Mesodermal cell (in vitro differentiated cells): ENCODE results near the gene KIR3DL1.
"Not testable (repeated sequence)": the region's sequence is repeated elsewhere in the genome, so short reads cannot be mapped to it uniquely, and the experiment has no call there.

Source experiments
- H3K27ac ChIP-seq: 2 replicates; pipeline ENCODE4 v1.7.0; 2013; ENCODE audit warnings: mild to moderate bottlenecking, low read depth, low read length, moderate library complexity; ENCODE audit not compliant: severe bottlenecking
- H3K36me3 ChIP-seq: 2 replicates; pipeline ENCODE4 v1.7.1; 2013; ENCODE audit warnings: mild to moderate bottlenecking, low read length, moderate library complexity; ENCODE audit not compliant: control insufficient read depth, insufficient read depth
- H3K4me1 ChIP-seq: one replicate; pipeline ENCODE4 v1.7.1; 2013; ENCODE audit warnings: mild to moderate bottlenecking, low read length; ENCODE audit not compliant: insufficient read depth, control insufficient read depth, poor library complexity, severe bottlenecking
- H3K4me3 ChIP-seq: 2 replicates; pipeline ENCODE4 v1.7.0; 2013; ENCODE audit warnings: low read length, control low read depth, mild to moderate bottlenecking; ENCODE audit not compliant: insufficient read depth, poor library complexity, severe bottlenecking; ENCODE audit errors: extremely low read depth
- H3K9me3 ChIP-seq: 2 replicates; pipeline ENCODE4 v1.7.1; 2013; ENCODE audit warnings: mild to moderate bottlenecking, low read length, moderate library complexity; ENCODE audit not compliant: control insufficient read depth
- WGBS, 2 experiments: methylation state at CpG; one replicate each; pipeline ENCODE4 v1.1.5; 2013; ENCODE audit warnings: missing lambda C conversion rate in 2 of 2; ENCODE audit not compliant: insufficient coverage in 2 of 2; 5-methylcytosine and 5-hydroxymethylcytosine counted together

The KIR3DL1 gene

DNA sequence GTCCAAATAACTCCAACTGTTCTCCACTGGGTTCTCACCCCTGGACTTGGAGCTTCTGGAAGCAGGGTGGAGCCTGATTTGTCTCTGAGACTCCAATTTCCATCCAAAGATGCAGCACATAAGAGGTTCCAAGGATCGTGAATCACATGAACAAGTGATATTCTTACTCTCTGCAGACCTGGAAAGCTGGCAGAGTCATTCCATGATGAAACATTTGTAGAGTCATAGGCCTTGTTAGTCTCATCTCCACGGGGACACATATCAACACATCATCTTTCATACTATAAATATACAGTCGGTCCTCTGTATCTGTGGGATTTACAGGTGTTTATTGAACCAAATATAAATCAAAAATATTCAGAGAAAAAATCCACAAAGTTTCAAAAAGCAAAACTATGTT is 1.7 kb upstream of the KIR3DL1 start:
- not testable (repeated sequence) for H3K4me3 ChIP-seq, H3K4me1 ChIP-seq, H3K27ac ChIP-seq, H3K36me3 ChIP-seq
- peaks cover 67% of the 10 kb centered on the region for H3K9me3 ChIP-seq
- WGBS, 2 experiments: no CpG with 5 or more reads among the region's 3 CpGs

DNA sequence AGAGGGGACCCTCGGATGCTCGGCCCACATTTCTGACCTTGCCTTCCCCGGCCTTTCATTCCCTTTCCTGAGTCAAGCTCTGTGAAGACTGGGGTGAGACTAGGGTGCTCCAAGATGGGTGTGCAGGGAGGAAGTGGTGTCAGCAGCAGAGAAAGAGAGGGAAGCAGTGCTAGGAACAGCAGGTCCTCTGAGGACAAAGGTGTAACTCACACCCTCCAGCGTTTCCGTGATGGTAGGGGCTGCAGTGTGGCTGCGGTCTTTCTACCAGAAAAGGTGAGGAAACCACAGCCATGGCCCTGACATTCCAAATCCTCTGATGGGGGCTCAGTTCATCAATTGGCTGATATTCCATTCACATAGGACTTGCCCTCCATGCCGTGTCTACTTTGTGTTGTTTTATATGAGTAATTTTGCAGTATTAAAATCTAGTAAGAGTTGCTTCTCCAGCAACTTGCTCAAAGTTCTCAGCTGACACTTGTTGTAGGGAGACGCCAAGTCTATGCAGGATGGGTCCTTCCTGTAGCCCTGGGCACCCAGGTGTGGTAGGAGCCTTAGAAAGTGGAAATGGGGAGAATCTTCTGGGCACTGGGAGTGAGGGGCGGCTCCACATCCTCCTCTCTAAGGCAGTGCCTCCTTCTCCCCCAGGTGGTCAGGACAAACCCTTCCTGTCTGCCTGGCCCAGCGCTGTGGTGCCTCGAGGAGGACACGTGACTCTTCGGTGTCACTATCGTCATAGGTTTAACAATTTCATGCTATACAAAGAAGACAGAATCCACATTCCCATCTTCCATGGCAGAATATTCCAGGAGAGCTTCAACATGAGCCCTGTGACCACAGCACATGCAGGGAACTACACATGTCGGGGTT is 1.6 kb downstream of the KIR3DL1 start:
- Histone ChIP-seq H3K4me1 (no peaks in the 10 kb centered on the region), H3K36me3 (no peaks in the 10 kb centered on the region), H3K27ac (no peak overlapping the region), H3K4me3 (no peak overlapping the region), H3K9me3 (peaks cover 42% of the 10 kb centered on the region)
- WGBS, 2 experiments: 79 to 80% methylated on average over 7 to 11 of the region's 15 CpGs

DNA sequence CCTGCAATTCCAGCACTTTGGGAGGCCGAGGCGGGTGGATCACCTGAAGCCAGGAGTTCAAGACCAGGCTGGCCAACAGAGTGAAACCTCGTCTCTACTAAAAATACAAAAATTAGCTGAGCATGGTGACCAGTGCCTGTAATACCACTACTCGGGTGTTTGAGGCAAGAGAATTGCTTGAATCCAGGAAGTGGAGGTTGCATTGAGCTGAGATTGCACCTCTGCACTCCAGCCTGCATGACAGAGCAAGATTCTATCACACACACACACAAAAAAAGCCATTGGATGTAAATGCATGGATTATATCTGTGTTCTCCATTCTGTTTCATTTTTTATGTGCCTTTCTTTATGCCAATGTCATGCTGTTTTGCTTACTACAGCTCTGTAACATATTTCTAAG is 8.1 kb downstream of the KIR3DL1 start:
- H3K9me3 ChIP-seq: not testable (repeated sequence)

DNA sequence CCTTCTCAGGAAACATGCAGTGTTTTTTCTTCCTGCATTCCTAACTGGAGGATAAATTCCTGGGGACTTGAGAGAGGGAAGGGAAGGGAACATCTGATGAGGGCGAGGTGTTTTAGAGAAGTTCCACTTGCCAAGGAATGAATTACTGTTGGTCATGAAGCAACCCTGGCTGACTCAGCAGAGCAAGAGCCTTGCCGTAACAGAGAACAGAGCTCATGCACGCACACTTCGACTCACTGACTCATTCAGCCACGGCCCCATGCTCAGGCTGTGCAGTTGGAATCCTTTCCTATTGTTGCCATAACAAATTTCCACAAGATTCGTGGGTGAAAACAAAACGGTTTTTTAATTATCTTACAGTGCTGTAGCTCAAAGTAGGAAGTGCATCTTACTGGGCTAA is 9.1 kb downstream of the KIR3DL1 start:
- not testable (repeated sequence) for H3K36me3 ChIP-seq, H3K27ac ChIP-seq, H3K4me1 ChIP-seq, H3K4me3 ChIP-seq, H3K9me3 ChIP-seq
- WGBS, 2 experiments: 55 to 68% methylated on average over 4 of the region's 7 CpGs

More for the DNA sequence above, 8.1 kb downstream of the KIR3DL1 start:
- not testable (repeated sequence) for H3K4me1 ChIP-seq, H3K27ac ChIP-seq, H3K4me3 ChIP-seq, H3K36me3 ChIP-seq
- 50% methylated on average over 1 to 2 of the region's 4 CpGs for WGBS, 2 experiments

DNA sequence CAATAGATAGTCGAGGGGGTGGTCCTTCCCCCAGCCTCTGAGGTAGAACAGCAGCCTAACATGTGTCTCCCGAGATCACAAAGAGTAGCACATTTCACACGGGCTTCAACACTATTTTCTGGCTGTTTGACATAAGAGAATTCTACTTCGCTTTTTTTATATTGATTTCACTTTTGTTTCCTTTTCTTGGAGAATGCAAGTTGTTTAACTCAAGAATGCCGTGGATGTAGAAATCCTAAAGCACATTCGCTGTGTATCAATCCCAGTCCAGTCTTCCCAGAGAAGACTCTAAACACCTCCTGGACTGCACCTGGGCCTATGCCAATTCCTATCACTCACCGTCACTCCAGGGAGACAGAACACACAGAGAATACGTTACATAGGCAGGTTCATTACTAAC is 11.8 kb downstream of the KIR3DL1 start:
- WGBS, 2 experiments: 55 to 85% methylated on average over 2 to 5 of the region's 8 CpGs
- not testable (repeated sequence) for H3K4me3 ChIP-seq, H3K27ac ChIP-seq, H3K36me3 ChIP-seq, H3K4me1 ChIP-seq, H3K9me3 ChIP-seq

DNA sequence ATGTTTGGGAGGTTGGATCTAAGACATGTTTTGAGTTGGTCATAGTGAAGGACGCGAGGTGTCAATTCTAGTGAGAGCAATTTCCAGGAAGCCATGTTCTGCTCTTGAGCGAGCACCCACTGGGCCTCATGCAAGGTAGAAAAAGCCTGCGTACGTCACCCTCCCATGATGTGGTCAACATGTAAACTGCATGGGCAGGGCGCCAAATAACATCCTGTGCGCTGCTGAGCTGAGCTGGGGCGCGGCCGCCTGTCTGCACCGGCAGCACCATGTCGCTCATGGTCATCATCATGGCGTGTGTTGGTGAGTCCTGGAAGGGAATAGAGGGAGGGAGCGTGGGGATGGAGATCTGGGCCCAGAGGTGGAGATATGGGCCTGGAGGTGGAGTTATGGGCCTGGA is 16.2 kb downstream of the KIR3DL1 start, which contains the start of gene KIR2DS4:
KIR2DS4 (plus strand) TSS at position 181 of the 400 bp plus-strand sequence.
- H3K4me1 ChIP-seq, H3K27ac ChIP-seq, H3K4me3 ChIP-seq, H3K36me3 ChIP-seq: not testable (repeated sequence)
- 83 to 94% methylated on average over 11 to 14 of the region's 14 CpGs for WGBS, 2 experiments
- H3K9me3 ChIP-seq: peaks cover 21% of the 10 kb centered on the region

DNA sequence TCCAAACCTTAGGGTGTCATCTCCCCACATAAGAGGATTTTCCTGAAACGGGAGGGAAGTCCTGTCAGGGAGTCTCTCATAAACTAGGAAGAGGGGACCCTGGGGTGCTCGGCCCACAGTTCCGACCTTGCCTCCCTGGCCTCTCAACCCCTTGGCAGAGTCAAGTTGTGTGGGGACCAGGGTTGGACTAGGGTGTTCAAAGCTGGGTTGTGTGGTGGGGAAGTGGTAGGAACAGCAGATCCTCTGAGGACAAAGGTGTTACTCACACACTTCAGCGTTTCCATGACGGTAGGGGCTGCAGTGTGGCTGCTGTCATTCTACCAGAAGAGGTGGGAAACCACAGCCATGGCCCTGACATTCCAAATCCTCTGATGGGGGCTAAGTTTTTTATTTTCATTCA is 18.9 kb downstream of the KIR3DL1 start:
- H3K9me3 ChIP-seq: peaks cover 21% of the 10 kb centered on the region
- H3K36me3 ChIP-seq, H3K27ac ChIP-seq, H3K4me3 ChIP-seq, H3K4me1 ChIP-seq: not testable (repeated sequence)
- 69 to 100% methylated on average over 2 to 3 of the region's 5 CpGs for WGBS, 2 experiments

DNA sequence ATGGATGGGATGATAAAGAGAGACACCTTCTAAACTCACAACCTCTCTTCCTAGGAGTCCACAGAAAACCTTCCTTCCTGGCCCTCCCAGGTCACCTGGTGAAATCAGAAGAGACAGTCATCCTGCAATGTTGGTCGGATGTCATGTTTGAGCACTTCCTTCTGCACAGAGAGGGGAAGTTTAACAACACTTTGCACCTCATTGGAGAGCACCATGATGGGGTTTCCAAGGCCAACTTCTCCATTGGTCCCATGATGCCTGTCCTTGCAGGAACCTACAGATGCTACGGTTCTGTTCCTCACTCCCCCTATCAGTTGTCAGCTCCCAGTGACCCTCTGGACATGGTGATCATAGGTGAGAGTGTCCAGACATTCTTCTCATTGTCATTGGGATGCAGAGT is 21.3 kb downstream of the KIR3DL1 start:
- H3K36me3 ChIP-seq, H3K4me1 ChIP-seq, H3K27ac ChIP-seq, H3K4me3 ChIP-seq: not testable (repeated sequence)
- 30 to 33% methylated on average over 1 to 2 of the region's 2 CpGs for WGBS, 2 experiments
- peaks cover 17% of the 10 kb centered on the region for H3K9me3 ChIP-seq

DNA sequence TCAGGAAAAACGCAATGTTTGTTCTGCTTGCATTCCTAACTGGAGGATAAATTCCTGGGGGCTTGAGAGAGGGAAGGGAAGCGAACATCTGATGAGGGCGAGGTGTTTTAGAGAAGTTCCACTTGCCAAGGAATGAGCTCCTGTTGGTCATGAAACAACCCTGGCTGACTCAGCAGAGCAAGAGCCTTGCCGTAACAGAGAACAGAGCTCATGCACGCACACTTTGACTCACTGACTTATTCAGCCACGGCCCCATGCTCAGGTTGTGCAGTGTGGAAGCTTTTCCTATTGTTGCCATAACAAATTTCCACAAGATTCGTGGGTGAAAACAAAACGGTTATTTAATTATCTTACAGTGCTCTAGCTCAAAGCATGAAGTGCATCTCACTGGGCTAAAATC is 26.9 kb downstream of the KIR3DL1 start:
- not testable (repeated sequence) for H3K4me1 ChIP-seq, H3K36me3 ChIP-seq, H3K27ac ChIP-seq, H3K9me3 ChIP-seq, H3K4me3 ChIP-seq
- 70 to 71% methylated on average over 7 to 8 of the region's 8 CpGs for WGBS, 2 experiments

DNA sequence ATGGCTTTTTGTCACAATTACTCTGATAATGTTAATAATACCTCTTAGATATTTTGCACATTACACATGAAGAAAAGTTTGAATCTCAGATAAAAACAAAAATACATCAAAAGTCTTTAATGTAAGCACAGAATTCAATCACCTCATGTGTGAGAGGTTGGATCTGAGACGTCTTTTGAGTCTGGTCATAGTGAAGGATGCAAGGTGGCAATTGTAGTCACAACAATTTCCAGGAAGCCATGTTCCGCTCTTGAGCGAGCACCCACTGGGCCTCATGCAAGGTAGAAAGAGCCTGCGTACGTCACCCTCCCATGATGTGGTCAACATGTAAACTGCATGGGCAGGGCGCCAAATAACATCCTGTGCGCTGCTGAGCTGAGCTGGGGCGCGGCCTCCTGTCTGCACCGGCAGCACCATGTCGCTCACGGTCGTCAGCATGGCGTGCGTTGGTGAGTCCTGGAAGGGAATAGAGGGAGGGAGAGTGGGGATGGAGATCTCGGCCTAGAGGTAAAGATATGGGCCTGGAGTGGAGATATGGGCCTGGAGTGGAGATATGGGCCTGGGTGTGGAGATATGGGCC is 33.9 kb downstream of the KIR3DL1 start, which contains the start of gene KIR3DL2:
KIR3DL2 (plus strand) TSS at position 383 of the 580 bp plus-strand sequence; CDS start at position 416, 33 bp downstream.
- not testable (repeated sequence) for H3K27ac ChIP-seq, H3K36me3 ChIP-seq, H3K4me3 ChIP-seq, H3K4me1 ChIP-seq
- peaks cover 33% of the 10 kb centered on the region for H3K9me3 ChIP-seq
- WGBS, 2 experiments: 82 to 88% methylated on average over 10 to 11 of the region's 16 CpGs

DNA sequence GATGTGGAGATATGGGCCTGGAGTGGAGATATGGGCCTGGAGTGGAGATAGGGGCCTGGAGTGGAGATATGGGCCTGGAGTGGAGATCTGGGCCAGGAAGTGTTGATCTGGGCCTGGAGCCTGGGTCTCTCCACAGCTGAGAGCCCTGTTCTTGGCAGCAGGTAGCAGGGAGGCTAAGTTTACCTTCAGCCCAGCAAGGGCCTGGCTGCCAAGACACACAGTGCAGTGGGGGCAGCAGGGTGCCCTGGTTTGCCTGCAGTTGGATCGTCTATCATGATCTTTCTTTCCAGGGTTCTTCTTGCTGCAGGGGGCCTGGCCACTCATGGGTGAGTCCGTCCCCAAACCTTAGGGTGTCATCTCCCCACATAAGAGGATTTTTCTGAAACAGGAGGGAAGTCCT is 34.7 kb downstream of the KIR3DL1 start:
- Histone ChIP-seq H3K36me3 (no peaks in the 10 kb centered on the region), H3K4me1 (no peaks in the 10 kb centered on the region), H3K4me3 (no peak overlapping the region), H3K9me3 (peaks cover 33% of the 10 kb centered on the region), H3K27ac (no peak overlapping the region)
- WGBS, 2 experiments: 89% methylated on average over 1 of the region's 2 CpGs; no CpG with 5 or more reads in 1 of the 2 experiments
